Stimulated activated CD4-positive, alpha-beta T cell treated with anti-CD3 and anti-CD28 coated beads, Interleukin-1b, Interleukin-23, amount 100 ng/mL, for 1 hour (primary cell): ENCODE data around the gene ARHGAP26.

ENCODE experiments used
- DNase-seq, 2 donors: peaks; one replicate each; pipeline ENCODE4 v3.0.0-alpha.2; 2020; ENCODE audit warnings: low read depth in 2 of 2

ARHGAP26 gene

GRCh38 chr5:143063175-143063970 is 293.2 kb downstream of the ARHGAP26 start:
- DNase-seq = no peak

DNA sequence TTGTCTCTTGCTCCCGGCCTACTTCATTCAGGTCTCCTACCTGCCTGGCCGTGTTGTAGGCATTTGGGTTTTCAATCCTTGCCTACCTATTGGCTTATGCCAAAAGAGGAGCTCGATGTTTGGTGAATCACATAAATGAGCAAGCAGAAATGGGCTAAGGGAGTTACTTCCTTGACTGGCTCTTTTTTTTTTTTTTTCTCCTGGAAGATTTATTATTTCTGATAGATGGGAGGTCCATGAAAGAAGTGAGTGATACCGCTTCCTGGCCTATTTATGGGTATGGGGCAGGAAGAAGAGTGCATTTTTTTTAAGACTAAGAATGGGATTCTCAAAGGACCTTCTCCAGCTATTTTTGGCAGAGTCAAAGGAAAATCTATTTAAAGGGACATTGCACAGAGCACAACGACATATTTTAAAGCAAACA is 294.1 kb downstream of the ARHGAP26 start:
- DNase-seq = no peak

DNA sequence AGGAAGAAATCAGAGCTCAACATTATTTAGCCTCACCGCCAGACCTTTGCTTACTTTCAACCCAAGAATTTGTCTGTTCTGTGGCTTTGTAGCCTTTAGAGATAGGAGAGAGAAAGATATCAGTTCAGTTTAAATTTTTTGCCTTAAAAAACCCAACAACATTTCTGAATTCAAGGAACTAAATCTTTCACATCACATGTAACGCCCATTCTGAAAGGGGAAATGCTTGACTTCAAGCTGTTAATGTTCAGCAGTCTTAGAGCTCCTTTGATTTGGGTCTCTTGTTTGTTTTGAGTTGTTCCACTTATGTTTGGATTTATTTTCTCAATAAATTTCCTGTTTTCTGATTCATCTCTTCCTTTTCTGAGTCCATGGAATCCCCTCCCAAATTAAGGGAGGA is 294.5 kb downstream of the ARHGAP26 start:
- no peak for DNase-seq

GRCh38 chr5:143065185-143065965 is 295.2 kb downstream of the ARHGAP26 start:
- no peak for DNase-seq

GRCh38 chr5:143065996-143066522 is 295.9 kb downstream of the ARHGAP26 start:
- DNase-seq = no peak

DNA sequence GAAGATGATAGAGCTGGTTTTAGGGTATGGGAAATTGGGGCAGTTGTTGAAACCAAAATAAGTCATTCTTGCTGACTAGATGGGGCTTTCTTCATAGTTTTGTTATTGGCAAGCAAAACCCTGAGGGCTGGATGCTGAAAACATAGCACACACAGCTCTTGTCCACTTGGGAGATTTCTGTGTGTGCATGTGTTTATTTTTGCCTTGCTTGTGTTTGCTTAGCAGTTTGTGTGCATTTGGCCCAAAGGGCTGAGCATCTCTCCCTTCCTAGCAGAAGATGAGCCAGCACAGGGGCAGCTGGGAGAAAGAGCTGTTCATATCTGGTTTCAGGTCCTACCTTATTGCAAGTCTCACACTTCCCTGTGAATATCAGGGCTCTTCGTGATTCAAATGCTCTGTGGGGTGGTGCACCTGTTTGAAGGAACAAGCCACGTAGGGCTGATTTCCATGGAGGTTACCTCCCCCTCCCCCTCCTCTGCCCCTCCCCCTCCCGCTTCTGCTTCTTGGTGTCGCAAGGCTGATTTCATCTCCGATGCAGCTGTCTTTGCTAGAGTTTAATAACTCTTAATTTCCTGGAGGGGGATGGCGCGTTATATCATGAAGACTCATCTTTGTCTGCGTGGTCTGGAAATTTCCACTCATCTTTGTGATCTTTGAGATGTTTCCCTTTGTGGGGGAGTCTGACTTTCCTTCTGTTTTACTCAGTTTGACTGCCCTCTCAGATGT is 296.5 kb downstream of the ARHGAP26 start:
- DNase-seq = peak in 1 of 2 donors; percentile 9

- DNase-seq = no peak
Observed at GRCh38 chr5:143068712-143069111, 298.5 kb downstream of the ARHGAP26 start.

- no peak for DNase-seq
Observed at GRCh38 chr5:143071927-143072326, 301.8 kb downstream of the ARHGAP26 start.

GRCh38 chr5:143072734-143073133 is 302.6 kb downstream of the ARHGAP26 start:
- DNase-seq = no peak

DNA sequence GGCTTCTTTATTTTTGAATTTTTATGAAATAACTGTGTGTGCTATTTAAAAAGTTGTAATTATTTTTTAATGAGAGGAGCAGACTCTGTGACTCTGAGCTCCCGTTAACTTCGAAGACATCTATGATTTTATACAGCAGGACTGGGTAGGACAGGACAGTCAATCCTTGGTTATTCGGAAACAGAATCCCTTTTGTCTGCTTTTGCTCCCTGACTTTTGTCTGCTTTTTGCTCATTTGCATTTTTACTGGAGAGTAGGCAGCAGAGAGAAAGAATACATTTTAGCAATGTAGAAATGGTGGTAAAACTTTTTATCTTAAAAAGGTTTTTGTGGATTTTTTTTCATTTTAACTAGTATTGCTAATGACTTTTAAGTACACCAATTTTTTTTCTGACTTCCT is 303.6 kb downstream of the ARHGAP26 start:
- no peak for DNase-seq

DNA sequence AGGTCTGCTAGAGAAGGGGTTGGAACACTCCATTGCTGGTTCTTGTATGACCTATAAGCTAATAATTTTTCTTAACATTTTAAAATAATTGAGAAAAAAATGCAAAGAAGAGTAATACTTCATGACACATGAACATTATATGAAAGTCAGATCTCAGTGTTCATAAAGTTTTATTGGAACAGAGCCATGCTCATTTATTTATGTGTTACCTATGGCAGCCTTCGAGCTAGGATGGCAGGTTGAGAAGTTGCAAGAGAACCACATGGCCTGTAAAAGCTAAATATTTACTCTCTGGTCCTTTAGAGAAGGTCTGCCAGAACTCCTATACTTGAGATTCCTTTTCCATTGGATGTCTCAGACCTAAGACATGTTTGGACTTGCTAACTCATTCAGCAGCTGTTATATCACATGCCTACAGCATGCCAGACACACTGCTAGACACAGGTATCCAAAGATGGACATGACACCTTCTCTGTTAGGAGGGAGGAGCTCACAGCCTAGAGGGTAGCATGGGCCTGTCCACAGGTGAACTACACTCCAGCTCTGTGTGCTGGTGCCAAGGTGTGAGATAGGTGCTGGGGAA is 304.3 kb downstream of the ARHGAP26 start:
- DNase-seq = no peak

DNA sequence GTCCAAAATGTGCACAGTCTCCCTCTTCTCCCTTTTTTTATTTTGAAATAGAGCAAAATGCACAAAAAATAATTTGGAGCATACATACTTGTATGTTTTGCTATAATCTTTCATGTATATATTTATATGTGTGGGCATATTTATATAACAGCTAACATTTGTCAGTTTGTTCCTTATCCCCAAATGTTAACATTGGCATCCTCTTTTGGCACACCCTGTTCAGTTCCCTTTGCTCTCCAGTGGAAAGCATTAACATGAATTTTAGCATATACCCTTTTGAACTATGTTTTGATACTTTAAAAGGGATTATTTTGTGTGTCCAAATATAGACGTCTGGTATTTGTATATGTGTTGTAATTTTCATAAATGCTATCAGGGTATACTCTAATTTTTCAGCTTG is 306.2 kb downstream of the ARHGAP26 start:
- DNase-seq = no peak

- no peak for DNase-seq
Observed at GRCh38 chr5:143077453-143078103, 307.4 kb downstream of the ARHGAP26 start.

GRCh38 chr5:143078313-143078712 is 308.1 kb downstream of the ARHGAP26 start:
- no peak for DNase-seq

GRCh38 chr5:143078971-143079370 is 308.8 kb downstream of the ARHGAP26 start:
- no peak for DNase-seq

GRCh38 chr5:143080407-143080806 is 310.2 kb downstream of the ARHGAP26 start:
- no peak for DNase-seq

DNA sequence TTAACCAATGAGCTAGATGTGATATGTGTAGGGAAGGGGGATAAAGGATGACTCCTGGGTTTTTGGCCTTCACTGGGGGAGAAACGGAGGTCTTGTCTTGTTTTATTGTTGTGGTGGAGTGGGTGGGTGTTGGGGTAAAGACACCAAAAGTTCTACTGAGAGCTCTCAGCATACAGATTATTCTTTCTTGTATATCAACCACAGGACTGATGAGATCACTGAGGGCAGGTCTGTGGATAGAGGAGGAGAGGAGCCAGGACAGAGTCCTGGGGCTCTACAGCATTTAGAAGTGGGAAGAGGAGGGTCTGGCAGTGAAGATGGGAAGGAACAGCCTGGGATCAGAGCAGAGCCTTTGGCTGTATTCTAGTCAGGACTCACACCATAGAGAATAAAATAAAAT is 310.8 kb downstream of the ARHGAP26 start:
- DNase-seq = no peak

- no peak for DNase-seq
Observed at GRCh38 chr5:143083006-143083405, 312.8 kb downstream of the ARHGAP26 start.

- no peak for DNase-seq
Observed at GRCh38 chr5:143084407-143084806, 314.2 kb downstream of the ARHGAP26 start.

GRCh38 chr5:143085319-143085917 is 315.2 kb downstream of the ARHGAP26 start:
- DNase-seq = no peak

DNA sequence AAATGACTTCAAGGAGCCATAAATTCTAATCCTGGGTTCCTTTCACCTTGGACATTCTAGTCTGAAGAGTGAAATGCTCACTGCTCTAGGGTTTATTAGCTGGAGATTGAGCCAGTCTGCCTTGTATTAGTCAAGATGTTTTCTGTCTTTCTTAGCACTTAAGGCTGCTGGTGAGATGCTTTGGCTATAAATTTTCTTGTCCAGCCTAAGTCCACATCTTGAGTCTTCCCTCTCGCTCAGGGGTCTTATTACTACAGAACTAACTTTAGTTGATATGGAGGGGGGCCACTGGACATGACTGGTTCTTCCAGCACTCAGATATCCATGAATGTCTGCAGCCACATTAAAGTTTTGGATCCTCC is 316.4 kb downstream of the ARHGAP26 start:
- DNase-seq = no peak
